Fibroblast of peridontal ligament (primary cell): ENCODE results near the gene PSG7.
"Not testable (repeated sequence)": the region's sequence is repeated elsewhere in the genome, so short reads cannot be mapped to it uniquely, and the experiment has no call there.

Experiments
- DNase-seq: peaks from one replicate; pipeline ENCODE4 v3.0.0-alpha.2; 2010; ENCODE audit errors: extremely low read depth

PSG7 gene

GRCh38 chr19:42916931-42917330, 20.1 kb downstream of the PSG7 start:
- not testable (repeated sequence) for DNase-seq

- not testable (repeated sequence) for DNase-seq
Measured at GRCh38 chr19:42913516-42913915, 23.5 kb downstream of the PSG7 start.

DNA sequence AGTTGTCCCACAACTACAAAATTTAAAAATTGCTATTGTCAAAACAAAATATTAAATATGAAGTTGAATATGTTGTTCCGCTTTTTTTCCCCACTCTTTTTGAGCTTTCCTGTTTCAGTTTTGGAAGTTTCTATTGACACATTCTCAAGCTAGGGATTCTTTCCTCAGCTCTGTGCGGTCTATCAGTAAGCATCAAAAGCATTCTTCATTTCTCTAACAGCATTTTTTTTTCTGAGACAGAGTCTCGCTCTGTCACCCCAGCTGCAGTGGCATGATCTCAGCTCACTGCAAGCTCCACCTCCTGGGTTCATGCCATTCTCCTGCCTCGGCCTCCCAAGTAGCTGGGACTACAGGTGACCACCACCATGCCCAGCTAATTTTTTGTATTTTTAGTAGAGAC, 24.1 kb downstream of the PSG7 start:
- DNase-seq, result not testable (repeated sequence)

DNA sequence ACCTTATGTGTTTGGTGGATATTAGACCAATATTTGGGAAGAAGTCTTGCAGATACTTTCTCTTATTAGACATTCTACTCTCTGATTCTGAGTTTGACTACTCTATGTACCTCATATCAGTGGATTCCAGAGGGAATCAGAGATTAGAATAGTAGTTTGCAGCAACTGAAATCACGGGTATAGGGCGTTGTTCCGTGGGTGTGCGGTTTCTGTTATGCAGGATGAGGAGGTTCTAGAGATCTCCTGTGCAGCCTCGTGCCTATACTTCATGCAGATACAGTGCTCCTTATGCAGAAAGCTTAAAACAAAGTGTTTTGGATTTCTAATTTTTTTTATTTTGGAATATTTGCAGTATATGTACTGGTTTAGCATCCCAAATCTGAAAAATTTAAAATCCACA, 25.3 kb downstream of the PSG7 start:
- DNase-seq, result not testable (repeated sequence)

- DNase-seq, result not testable (repeated sequence)
Measured at GRCh38 chr19:42906162-42906561, 30.8 kb downstream of the PSG7 start.

DNA sequence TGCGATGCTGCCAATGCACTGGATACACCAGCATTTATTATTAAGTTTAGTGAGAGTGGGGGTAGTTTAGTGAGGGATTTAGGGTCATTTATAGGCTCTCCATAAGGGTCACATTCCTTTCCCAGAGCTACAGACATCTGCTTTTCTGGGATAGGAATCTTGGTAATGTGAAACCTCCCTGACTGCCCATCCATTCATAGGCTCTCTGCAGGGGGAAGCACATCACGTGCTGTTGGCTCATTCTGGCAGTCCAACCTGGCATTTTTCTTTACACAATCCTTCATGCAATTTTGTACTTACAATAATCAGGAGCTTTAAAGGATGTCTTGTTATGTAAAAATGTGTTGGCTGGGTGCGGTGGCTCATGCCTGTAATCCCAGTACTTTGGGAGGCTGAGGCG, 36.4 kb downstream of the PSG7 start:
- DNase-seq, result peak; percentile 41

GRCh38 chr19:42899674-42900073, 37.3 kb downstream of the PSG7 start:
- DNase-seq, result not testable (repeated sequence)

- DNase-seq, result peak; percentile 16
Measured at GRCh38 chr19:42899110-42899509, 37.9 kb downstream of the PSG7 start.

GRCh38 chr19:42898656-42899055, 38.4 kb downstream of the PSG7 start:
- peak; percentile 33 for DNase-seq

DNA sequence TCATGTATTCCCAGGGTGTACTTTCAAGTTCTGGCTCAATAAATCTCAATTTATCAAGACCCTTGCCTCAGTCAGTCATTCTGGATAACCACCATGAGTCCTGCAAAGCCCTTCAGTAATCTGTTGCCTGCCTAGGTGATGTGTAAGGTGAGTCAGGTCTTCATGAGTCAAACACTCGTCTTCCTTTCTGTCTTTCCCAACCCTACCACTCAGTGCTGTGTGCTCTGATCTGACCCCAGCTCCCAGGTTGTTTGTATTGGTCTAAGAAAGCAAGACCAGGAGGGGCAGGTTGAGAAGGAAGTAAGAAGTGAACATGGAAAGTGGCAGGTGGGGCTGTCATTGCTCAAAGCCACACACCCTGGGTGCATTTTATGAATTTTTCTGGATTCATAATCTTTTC, 39.3 kb downstream of the PSG7 start:
- DNase-seq, result not testable (repeated sequence)

- not testable (repeated sequence) for DNase-seq
Measured at GRCh38 chr19:42890446-42890845, 46.6 kb downstream of the PSG7 start.

- DNase-seq, result peak; percentile 38
Measured at GRCh38 chr19:42887876-42888445, 49.0 kb downstream of the PSG7 start.

- DNase-seq, result not testable (repeated sequence)
Measured at GRCh38 chr19:42882730-42883129, 54.3 kb downstream of the PSG7 start.

GRCh38 chr19:42882010-42882409, 55.0 kb downstream of the PSG7 start:
- not testable (repeated sequence) for DNase-seq

DNA sequence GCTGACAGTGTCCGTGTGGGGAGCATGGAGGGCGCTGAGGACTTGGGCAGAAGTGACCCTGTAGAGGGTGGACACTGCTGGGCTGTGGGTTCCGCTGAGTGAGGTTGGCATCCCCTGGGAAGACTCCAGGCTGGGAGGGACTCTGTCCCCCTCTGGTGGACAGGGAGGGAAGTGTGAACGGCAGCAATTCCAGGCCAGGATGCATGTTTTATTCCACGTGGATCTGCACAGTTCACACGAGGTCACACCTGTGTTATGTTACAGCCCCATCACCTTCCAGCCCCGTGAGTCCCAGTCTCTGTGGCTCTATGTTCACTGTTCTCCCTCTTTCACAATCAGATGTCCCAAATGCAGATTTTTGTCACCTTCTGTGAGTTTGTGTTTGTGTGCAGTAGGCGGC, 55.7 kb downstream of the PSG7 start:
- DNase-seq, result not testable (repeated sequence)

GRCh38 chr19:42880621-42881020, 56.4 kb downstream of the PSG7 start:
- not testable (repeated sequence) for DNase-seq

GRCh38 chr19:42879613-42880012, 57.4 kb downstream of the PSG7 start, which contains the start of gene PSG1:
PSG1 (minus strand) TSS chr19:42879713; CDS start chr19:42879581, 132 bp downstream.
- no peak for DNase-seq

DNA sequence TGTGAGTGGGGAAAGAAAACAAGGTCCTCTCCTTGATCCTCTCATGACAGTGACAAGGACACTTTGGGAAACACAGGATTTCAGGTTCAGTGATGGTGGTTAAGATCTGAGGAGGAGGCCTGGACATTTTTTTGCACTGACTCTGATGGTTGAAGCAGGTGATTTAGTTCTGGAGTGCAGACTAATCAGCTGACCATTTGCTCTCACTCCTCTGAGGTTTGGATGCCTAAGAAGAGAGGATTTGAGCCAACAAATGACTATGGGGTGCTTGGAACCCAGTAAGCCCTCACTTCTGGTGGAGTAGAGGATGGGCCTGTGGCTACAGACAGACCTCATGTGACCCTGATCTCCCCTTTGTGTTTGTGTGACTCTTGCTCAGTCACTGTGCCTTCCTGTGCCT, 60.4 kb downstream of the PSG7 start:
- peak; percentile 40 for DNase-seq

- peak; percentile 24 for DNase-seq
Measured at GRCh38 chr19:42875881-42876280, 61.1 kb downstream of the PSG7 start.

DNA sequence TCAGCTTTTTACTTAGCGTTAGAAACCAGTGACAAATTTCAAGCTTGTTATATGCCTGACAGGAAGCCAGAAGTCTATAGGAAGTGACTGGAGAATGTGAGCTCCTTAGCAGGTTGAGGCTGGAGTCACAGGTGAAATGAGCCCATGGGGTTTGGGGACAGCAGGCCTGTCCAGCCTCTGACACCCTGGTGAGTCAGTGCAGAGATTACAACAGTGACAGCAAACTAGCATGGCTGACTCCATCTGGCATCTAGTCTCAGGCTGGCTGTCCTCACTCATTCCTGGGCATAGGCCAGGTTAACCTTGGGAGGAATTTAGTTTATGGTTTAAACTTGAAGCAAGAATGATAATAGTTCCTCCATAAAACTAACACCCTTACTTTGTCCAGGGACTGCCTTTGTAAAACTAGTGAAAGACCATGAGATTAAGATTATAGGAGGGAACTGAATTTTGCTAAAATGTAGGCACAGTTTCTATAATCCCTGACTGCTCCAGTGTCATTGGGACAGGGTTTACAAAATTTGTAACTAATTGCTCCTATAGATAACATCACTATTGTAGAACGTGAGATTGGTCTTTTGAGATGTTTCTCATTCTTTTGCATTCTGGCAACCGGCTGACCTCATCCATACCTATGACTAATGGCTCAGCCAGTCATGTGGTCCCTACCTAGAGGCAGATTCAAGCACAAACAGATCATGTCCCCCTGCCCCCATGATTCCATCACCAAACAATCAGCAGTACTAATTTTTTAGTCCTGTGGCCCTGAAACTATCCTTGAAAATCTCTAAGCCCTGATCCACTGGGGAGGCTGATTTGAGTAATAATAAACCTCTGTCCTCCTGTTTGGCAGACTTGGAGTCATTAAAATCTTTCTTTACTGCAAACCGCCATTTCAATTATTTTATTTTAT, 61.9 kb downstream of the PSG7 start:
- peak; percentile 54 for DNase-seq

GRCh38 chr19:42874136-42874535, 62.9 kb downstream of the PSG7 start:
- not testable (repeated sequence) for DNase-seq
